ENCODE measurements around the gene DENND1B. TPM values are rescaled to one million over a fixed set of nuclear protein-coding genes. Genes with fewer than 3 reads are reported as not detected.
A peak's percentile ranks its signal among the peaks of the same experiment; 100 is the strongest.

The DENND1B gene
- total and polyA plus RNA-seq, 9 of the 15 experiments (the other 6 are each of a cell fraction or from before 2014, with no cell fraction given), result 2.1 to 12.1 (median 7.5) TPM

- 88% methylated on average over 1 of the region's 1 CpG for WGBS (ENCODE audit: insufficient coverage, low coverage, missing lambda C conversion rate)
- Histone ChIP-seq H3K9ac (ENCODE audit: insufficient read depth in 1 of 2, low read depth in 2 of 2, low read length in 2 of 2) (no peak overlapping the region), H3K4me2 (ENCODE audit: insufficient read depth, low read length) (no peak overlapping the region), H3K36me3 (ENCODE audit: control insufficient read depth, insufficient read depth, low read length) (no peaks in the 10 kb centered on the region), H3K9me3 (replicated peaks; ENCODE audit: control insufficient read depth, insufficient read depth, low read depth, low read length) (no peaks in the 10 kb centered on the region), H3K9me1 (ENCODE audit: control insufficient read depth, insufficient read depth, low read length) (no peaks in the 10 kb centered on the region), H2AFZ (ENCODE audit: low read depth, low read length) (no peak overlapping the region), H3K4me1 (replicated peaks in 1 of 2; ENCODE audit: control insufficient read depth in 2 of 2, insufficient read depth in 2 of 2, low read length in 2 of 2) (no peaks in the 10 kb centered on the region), H3K27me3 (ENCODE audit: control insufficient read depth in 2 of 2, insufficient read depth in 2 of 2, low read length in 2 of 2) (no peaks in the 10 kb centered on the region), H3K27ac (ENCODE audit: extremely low read depth, low read depth, low read length) (peak overlapping the region; percentile 14; the same call in 1 of the 3 replicates), H3K4me3 (no peak overlapping the region), H3K79me2 (ENCODE audit: control insufficient read depth, insufficient read depth, low read length) (no peaks in the 10 kb centered on the region), H4K20me1 (replicated peaks; ENCODE audit: control insufficient read depth, insufficient read depth, low read length) (no peaks in the 10 kb centered on the region)
- DNase-seq (ENCODE audit: extremely low read depth in 1 of 4, low spot score in 3 of 4) (no peak), ATAC-seq (peak; percentile 25; the same call in 1 of the 3 replicates), FAIRE-seq (peak; percentile 6)
- no peak for TF ChIP-seq CAMTA2 (CRISPR knock-in tag; conservative IDR thresholded peaks at IDR 0.05)
- TF ChIP-seq, protein P1, sequence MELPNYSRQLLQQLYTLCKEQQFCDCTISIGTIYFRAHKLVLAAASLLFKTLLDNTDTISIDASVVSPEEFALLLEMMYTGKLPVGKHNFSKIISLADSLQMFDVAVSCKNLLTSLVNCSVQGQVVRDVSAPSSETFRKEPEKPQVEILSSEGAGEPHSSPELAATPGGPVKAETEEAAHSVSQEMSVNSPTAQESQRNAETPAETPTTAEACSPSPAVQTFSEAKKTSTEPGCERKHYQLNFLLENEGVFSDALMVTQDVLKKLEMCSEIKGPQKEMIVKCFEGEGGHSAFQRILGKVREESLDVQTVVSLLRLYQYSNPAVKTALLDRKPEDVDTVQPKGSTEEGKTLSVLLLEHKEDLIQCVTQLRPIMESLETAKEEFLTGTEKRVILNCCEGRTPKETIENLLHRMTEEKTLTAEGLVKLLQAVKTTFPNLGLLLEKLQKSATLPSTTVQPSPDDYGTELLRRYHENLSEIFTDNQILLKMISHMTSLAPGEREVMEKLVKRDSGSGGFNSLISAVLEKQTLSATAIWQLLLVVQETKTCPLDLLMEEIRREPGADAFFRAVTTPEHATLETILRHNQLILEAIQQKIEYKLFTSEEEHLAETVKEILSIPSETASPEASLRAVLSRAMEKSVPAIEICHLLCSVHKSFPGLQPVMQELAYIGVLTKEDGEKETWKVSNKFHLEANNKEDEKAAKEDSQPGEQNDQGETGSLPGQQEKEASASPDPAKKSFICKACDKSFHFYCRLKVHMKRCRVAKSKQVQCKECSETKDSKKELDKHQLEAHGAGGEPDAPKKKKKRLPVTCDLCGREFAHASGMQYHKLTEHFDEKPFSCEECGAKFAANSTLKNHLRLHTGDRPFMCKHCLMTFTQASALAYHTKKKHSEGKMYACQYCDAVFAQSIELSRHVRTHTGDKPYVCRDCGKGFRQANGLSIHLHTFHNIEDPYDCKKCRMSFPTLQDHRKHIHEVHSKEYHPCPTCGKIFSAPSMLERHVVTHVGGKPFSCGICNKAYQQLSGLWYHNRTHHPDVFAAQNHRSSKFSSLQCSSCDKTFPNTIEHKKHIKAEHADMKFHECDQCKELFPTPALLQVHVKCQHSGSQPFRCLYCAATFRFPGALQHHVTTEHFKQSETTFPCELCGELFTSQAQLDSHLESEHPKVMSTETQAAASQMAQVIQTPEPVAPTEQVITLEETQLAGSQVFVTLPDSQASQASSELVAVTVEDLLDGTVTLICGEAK (IDR thresholded peaks at IDR 0.05), result peak; percentile 57
- TF ChIP-seq, protein P1 (CRISPR knock-in tag; IDR thresholded peaks at IDR 0.05), result no peak
- CTCF ChIA-PET (ENCODE audit: low intra/inter-chr PET ratio), result no interaction called here
- in situ Hi-C loops (cut with MboI) (no loop called here), intact Hi-C loops (cut with micrococcal nuclease) (no loop called here)
- no TSS peak for BruUV-seq (replicated peaks)
- POLR2A ChIA-PET, result no interaction called here
These were observed 110.9 kb downstream of the DENND1B start for GRCh38 chr1:197664391-197664790.
